ENCODE data around the gene HSF5.

GRCh38 chr17:58432806-58433573 lies 55.2 kb downstream of the HSF5 start:
- TF ChIP-seq CTCF (conservative IDR thresholded peaks at IDR 0.05; ENCODE audit: low read depth, low read length) (no peak), POLR2A (IDR thresholded peaks at IDR 0.05; ENCODE audit: low read depth, low read length) (no peak), BHLHE40 (IDR thresholded peaks at IDR 0.05; ENCODE audit: low read depth, low read length) (no peak), USF2 (IDR thresholded peaks at IDR 0.05; ENCODE audit: low read depth, low read length) (no peak), MAFK (IDR thresholded peaks at IDR 0.05; ENCODE audit: low read depth, low read length) (no peak), ELK1 (IDR thresholded peaks at IDR 0.05; ENCODE audit: borderline replicate concordance, low read depth, low read length) (no peak), RFX5 (IDR thresholded peaks at IDR 0.05; ENCODE audit: low read depth, low read length) (no peak), CEBPB (IDR thresholded peaks at IDR 0.05; ENCODE audit: low read depth, low read length) (no peak), MXI1 (IDR thresholded peaks at IDR 0.05; ENCODE audit: borderline replicate concordance, low read depth, low read length) (no peak), FOS (IDR thresholded peaks at IDR 0.05; ENCODE audit: low read depth, low read length) (no peak), RAD21 (IDR thresholded peaks at IDR 0.05; ENCODE audit: low read length) (no peak), SMC3 (IDR thresholded peaks at IDR 0.05; ENCODE audit: low read depth, low read length) (no peak), RCOR1 (IDR thresholded peaks at IDR 0.05; ENCODE audit: insufficient replicate concordance, low read length) (no peak)

Data from IMR-90 (cell line).